Endothelial cell of umbilical vein (primary cell): ENCODE measurements around the gene KCNJ4. TPM values are rescaled to one million over a fixed set of nuclear protein-coding genes. Genes with fewer than 3 reads are reported as not detected.

Experiments used
- BruUV-seq: library from RNA; stranded (reverse); fragments of 400-500 nt; replicated peaks from 2 replicates; lab custom pipeline; 2021; lab: Mats Ljungman, UMichigan
- CTCF ChIA-PET: fragments of 300-600, 350-600 bp; sonication (Branson Sonifier 250); formaldehyde crosslinking; loops from one replicate; lab custom pipeline; 2021; ENCODE audit warnings: antibody characterized with exemption, inconsistent platforms; lab: Charles Lee
- POLR2A ChIA-PET: fragments of 300-600, 350-600 bp; sonication (Branson Sonifier 250); formaldehyde crosslinking; loops from one replicate; lab custom pipeline; 2021; ENCODE audit warnings: antibody characterized with exemption, inconsistent platforms; lab: Charles Lee
- DNase-seq: peaks from one replicate; pipeline ENCODE4 v3.0.0-alpha.2; 2011; ENCODE audit warnings: low read depth, low spot score
- FAIRE-seq: peaks from 2 replicates; lab custom pipeline; 2011; peaks lifted over from hg19 to GRCh38; lab: Jason Lieb, UNC
- H2AFZ ChIP-seq: 2 replicates; pipeline ENCODE4 v1.6.0; 2012; ENCODE audit warnings: low read depth, low read length, control low read depth, inconsistent platforms
- H3K27ac ChIP-seq: 2 replicates; pipeline ENCODE4 v1.5.1; 2011; ENCODE audit warnings: low read depth, mild to moderate bottlenecking, control low read depth, low read length, moderate library complexity; ENCODE audit not compliant: insufficient read depth
- H3K27me3 ChIP-seq, 2 experiments: 2 replicates each; pipeline versions ENCODE4 v1.6.0 to v1.6.1; 2011; ENCODE audit warnings: low read length in 2 of 2, mixed read lengths in 1 of 2; ENCODE audit not compliant: control insufficient read depth in 2 of 2, insufficient read depth in 2 of 2
- H3K36me3 ChIP-seq, 2 experiments: 2 replicates in 1 of 2; 3 replicates in 1 of 2; pipeline ENCODE4 v1.5.1; 2011; ENCODE audit warnings: low read length in 2 of 2, mild to moderate bottlenecking in 1 of 2, moderate library complexity in 1 of 2; ENCODE audit not compliant: control insufficient read depth in 2 of 2, insufficient read depth in 2 of 2; ENCODE audit errors: extremely low read depth in 1 of 2
- H3K4me1 ChIP-seq: 3 replicates; pipeline ENCODE4 v1.5.1; 2011; ENCODE audit warnings: mild to moderate bottlenecking, low read length; ENCODE audit not compliant: control insufficient read depth, insufficient read depth; ENCODE audit errors: extremely low read depth
- H3K4me2 ChIP-seq: 2 replicates; pipeline ENCODE4 v1.6.1; 2011; ENCODE audit warnings: low read length, control low read depth, mixed read lengths; ENCODE audit not compliant: insufficient read depth
- H3K4me3 ChIP-seq, 3 experiments: fragments of 200-600 bp in 1 of 3; sonication (generic), shearing (Covaris generic) in 1 of 3; replicated peaks in 1 of 3; 2 replicates each; pipeline ENCODE4 v1.5.1; 2011 to 2016; ENCODE audit warnings: control low read depth in 3 of 3, low read length in 3 of 3, mild to moderate bottlenecking in 2 of 3, inconsistent platforms in 1 of 3, low read depth in 1 of 3, moderate library complexity in 1 of 3; ENCODE audit not compliant: insufficient read depth in 1 of 3
- H3K79me2 ChIP-seq: 2 replicates; pipeline ENCODE4 v1.6.0; 2012; ENCODE audit warnings: low read length, inconsistent platforms; ENCODE audit not compliant: control insufficient read depth, insufficient read depth
- H3K9ac ChIP-seq: replicated peaks from 2 replicates; pipeline ENCODE3; 2011; ENCODE audit warnings: low read length, control low read depth; ENCODE audit not compliant: insufficient read depth; ENCODE audit errors: extremely low read depth
- H3K9me1 ChIP-seq: replicated peaks from 3 replicates; pipeline ENCODE4 v1.6.0; 2011; ENCODE audit warnings: mild to moderate bottlenecking, low read length; ENCODE audit not compliant: control insufficient read depth, insufficient read depth; ENCODE audit errors: extremely low read depth
- H3K9me3 ChIP-seq: replicated peaks from 2 replicates; pipeline ENCODE4 v1.5.1; 2012; ENCODE audit warnings: low read length, inconsistent platforms; ENCODE audit not compliant: control insufficient read depth, insufficient read depth
- H4K20me1 ChIP-seq: replicated peaks from 2 replicates; pipeline ENCODE3; 2011; ENCODE audit warnings: mild to moderate bottlenecking, low read length; ENCODE audit not compliant: control insufficient read depth, insufficient read depth; ENCODE audit errors: extremely low read depth
- CTCF ChIP-seq, 2 donors: IDR thresholded peaks; 1 replicate in 1 of 2; 2 replicates in 1 of 2; pipeline ENCODE4 v1.5.1; 2011; ENCODE audit warnings: low read length in 2 of 2, mild to moderate bottlenecking in 2 of 2, moderate library complexity in 2 of 2, control low read depth in 1 of 2, inconsistent platforms in 1 of 2, low read depth in 1 of 2; ENCODE audit not compliant: insufficient read depth in 1 of 2; ENCODE audit errors: extremely low read depth in 1 of 2
- FOS ChIP-seq: IDR thresholded peaks from 2 replicates; pipeline ENCODE4 v1.6.1; 2011; ENCODE audit warnings: mild to moderate bottlenecking, low read length, moderate library complexity, borderline replicate concordance; ENCODE audit not compliant: insufficient read depth
- GATA2 ChIP-seq: IDR thresholded peaks from 2 replicates; pipeline ENCODE4 v1.7.0; 2011; ENCODE audit warnings: low read depth, mild to moderate bottlenecking, moderate library complexity, mixed read lengths, low read length; ENCODE audit not compliant: insufficient read length, insufficient read depth
- JUN ChIP-seq: IDR thresholded peaks from 2 replicates; pipeline ENCODE4 v1.6.1; 2011; ENCODE audit warnings: borderline replicate concordance, low read depth; ENCODE audit not compliant: insufficient read length, insufficient read depth
- MAX ChIP-seq: IDR thresholded peaks from 2 replicates; pipeline ENCODE4 v1.6.1; 2011; ENCODE audit not compliant: insufficient read depth, insufficient read length
- MYC ChIP-seq: IDR thresholded peaks from one replicate; pipeline ENCODE4 v1.6.1; 2011; ENCODE audit warnings: mild to moderate bottlenecking, low read depth, low read length
- POLR2AphosphoS5 ChIP-seq: IDR thresholded peaks from 2 replicates; pipeline ENCODE4 v1.6.1; 2012; ENCODE audit warnings: low read depth, mild to moderate bottlenecking, control low read depth, low read length, moderate library complexity; ENCODE audit not compliant: insufficient read depth
- dilution Hi-C: fragments of 300-500 bp; cut with MboI; formaldehyde crosslinking; loops from one replicate; pipeline ENCODE4 v1.15.0; 2019; ENCODE audit warnings: low sequenced_read_pairs; ENCODE audit not compliant: extremely low pct_ligation_motif_present
- intact Hi-C: fragments of 100-400 bp; cut with micrococcal nuclease; formaldehyde crosslinking; loops from one replicate; pipeline ENCODE4 v1.10.0; 2022
- polyA plus RNA-seq, 4 experiments: library from polyadenylated mRNA; depleted of rRNA in 3 of 4; stranded (reverse) in 3 of 4; unstranded in 1 of 4; fragments of >200 nt; gene quantifications; 2 replicates each; pipeline versions ENCODE4 v1.2.1 to v1.2.3, GENCODE V29; 2011 to 2012; ENCODE audit warnings: missing spikeins in 1 of 4
- total RNA-seq: library from RNA; stranded (reverse); gene quantifications from 2 replicates; pipeline ENCODE4 v1.2.3, GENCODE V29; 2021

Gene KCNJ4
- total and polyA plus RNA-seq, 2 donors (not counting 3 experiments of a cell fraction or from before 2014, with no cell fraction given): not detected

- no peak for DNase-seq
- Histone ChIP-seq H3K9ac (no peak overlapping the region), H3K79me2 (no peaks in the 10 kb centered on the region), H4K20me1 (no peaks in the 10 kb centered on the region), H3K4me3 (no peak overlapping the region), H3K9me1 (no peaks in the 10 kb centered on the region), H3K27me3 (no peaks in the 10 kb centered on the region), H3K4me1 (no peaks in the 10 kb centered on the region), H3K36me3 (no peaks in the 10 kb centered on the region), H2AFZ (no peak overlapping the region), H3K9me3 (no peaks in the 10 kb centered on the region), H3K4me2 (no peak overlapping the region), H3K27ac (no peak overlapping the region)
- POLR2A ChIA-PET: no interaction called here
- dilution Hi-C loops (no loop called here), intact Hi-C loops (no loop called here)
- no TSS peak for BruUV-seq
- no peak for FAIRE-seq
- TF ChIP-seq MAX (no peak), CTCF (IDR thresholded peaks at IDR 0.05; ENCODE audit: extremely low read depth in 1 of 2, insufficient read depth in 1 of 2, low read depth in 1 of 2, low read length in 2 of 2) (no peak), JUN (no peak), FOS (no peak), GATA2 (no peak), POLR2AphosphoS5 (no peak), MYC (no peak)
- CTCF ChIA-PET: no interaction called here
These were observed 36.4 kb downstream of the KCNJ4 start for GRCh38 chr22:38418589-38418988.
